ENCODE measurements around the gene AKAP5.
A peak's percentile ranks its signal among the peaks of the same experiment; 100 is the strongest.

DNA sequence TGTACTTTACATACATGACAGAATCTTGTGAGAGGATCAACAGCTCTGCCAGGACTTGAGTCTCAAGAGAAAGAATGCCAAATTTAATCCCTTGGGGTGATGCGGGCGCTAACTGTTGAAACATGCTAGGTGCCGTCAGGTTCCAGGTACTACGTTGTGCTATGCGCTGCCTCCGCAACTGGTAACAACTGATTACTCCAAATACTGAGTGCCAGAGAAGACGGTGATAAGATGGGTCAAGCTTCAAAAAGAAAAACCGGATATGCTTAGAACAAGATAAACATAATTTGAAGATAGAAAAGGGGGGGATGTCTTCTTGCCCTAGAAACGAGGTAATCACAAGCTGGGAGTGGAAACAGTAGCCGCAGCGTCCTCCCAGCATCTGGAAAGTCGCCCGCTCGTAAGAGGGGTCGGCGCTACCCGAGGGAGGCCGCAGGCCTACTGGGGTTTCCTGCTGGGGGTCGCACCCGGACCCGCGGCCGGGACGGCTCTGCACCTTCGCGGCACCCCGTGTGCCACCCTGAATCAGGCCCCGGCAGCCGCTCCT, 37.7 kb downstream of the AKAP5 start:
- TF ChIP-seq SIRT6 (IDR thresholded peaks at IDR 0.05; ENCODE audit: low read depth, low read length) (no peak), ETV1 (tag; conservative IDR thresholded peaks at IDR 0.05; ENCODE audit: low read depth) (no peak), ZNF121 (CRISPR knock-in tag; conservative IDR thresholded peaks at IDR 0.05) (no peak), FOXM1 (IDR thresholded peaks at IDR 0.05; ENCODE audit: low read depth) (0 out of 2 replicates have a peak, but pooled peaks have one; percentile 20), FOXM1 (CRISPR knock-in tag; IDR thresholded peaks at IDR 0.05; ENCODE audit: low read depth) (no peak)

Measured in K562 (cell line).